ENCODE results near the gene COL12A1.

COL12A1 gene

DNA sequence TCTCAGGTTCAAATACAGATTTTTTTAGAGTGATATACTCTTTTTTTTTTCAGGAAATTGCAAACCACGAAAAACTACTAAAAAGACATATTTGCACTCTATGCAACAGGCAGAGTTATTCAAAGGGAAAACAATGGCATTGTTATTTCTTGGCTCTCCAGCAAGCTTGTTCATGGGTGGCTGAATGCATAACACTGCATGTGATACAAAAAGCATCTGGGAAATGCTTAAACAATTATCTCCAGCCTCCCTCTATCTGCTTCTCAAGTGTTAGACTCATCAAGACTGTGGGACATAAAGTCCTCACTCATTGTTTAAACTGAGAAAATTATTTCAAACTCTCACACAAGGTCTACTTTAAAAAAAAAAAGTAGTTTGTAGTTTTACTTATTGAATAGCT, 7.3 kb upstream of the COL12A1 start:
- Histone ChIP-seq H3K4me1 (ENCODE audit: insufficient read depth, insufficient read length) (peaks cover 3% of the 10 kb centered on the region), H3K9ac (ENCODE audit: insufficient read length, low read depth) (no peak overlapping the region), H3K9me3 (ENCODE audit: insufficient read depth, low read length) (no peaks in the 10 kb centered on the region), H3K27me3 (ENCODE audit: insufficient read depth, insufficient read length) (peaks cover 17% of the 10 kb centered on the region), H3K4me3 (ENCODE audit: insufficient read length, low read depth) (no peak overlapping the region), H3K36me3 (ENCODE audit: insufficient read depth, insufficient read length, low read length) (no peaks in the 10 kb centered on the region)
- DNase-seq (ENCODE audit: low read depth, low spot score), result no peak
- TF ChIP-seq ZNF274 (IDR thresholded peaks at IDR 0.05; ENCODE audit: low read depth, low read length) (no peak), SUZ12 (IDR thresholded peaks at IDR 0.05; ENCODE audit: extremely low read depth, insufficient read depth, insufficient read length) (no peak)

- no peak for DNase-seq (ENCODE audit: low read depth, low spot score)
Measured at GRCh38 chr6:75211920-75212590, 6.2 kb upstream of the COL12A1 start.

GRCh38 chr6:75210885-75211739, 5.3 kb upstream of the COL12A1 start:
- H3K4me1 ChIP-seq (ENCODE audit: insufficient read depth, insufficient read length), result peaks cover 3% of the 10 kb centered on the region
- H3K27me3 ChIP-seq (ENCODE audit: insufficient read depth, insufficient read length), result peaks cover 37% of the 10 kb centered on the region
- H3K36me3 ChIP-seq (ENCODE audit: insufficient read depth, insufficient read length, low read length), result no peaks in the 10 kb centered on the region
- H3K4me3 ChIP-seq (ENCODE audit: insufficient read length, low read depth), result no peak overlapping the region
- H3K9ac ChIP-seq (ENCODE audit: insufficient read length, low read depth), result no peak overlapping the region
- DNase-seq (ENCODE audit: low read depth, low spot score), result no peak
- TF ChIP-seq ZNF274 (IDR thresholded peaks at IDR 0.05; ENCODE audit: low read depth, low read length) (no peak), SUZ12 (IDR thresholded peaks at IDR 0.05; ENCODE audit: extremely low read depth, insufficient read depth, insufficient read length) (no peak), YY1 (IDR thresholded peaks at IDR 0.05; ENCODE audit: insufficient read depth, insufficient read length) (no peak)
- no peaks in the 10 kb centered on the region for H3K9me3 ChIP-seq (ENCODE audit: insufficient read depth, low read length)

More at GRCh38 chr6:75211920-75212590, 6.2 kb upstream of the COL12A1 start:
- no peak for TF ChIP-seq YY1 (IDR thresholded peaks at IDR 0.05; ENCODE audit: insufficient read depth, insufficient read length)
- TF ChIP-seq ZNF274 (IDR thresholded peaks at IDR 0.05; ENCODE audit: low read depth, low read length), result no peak
- TF ChIP-seq SUZ12 (IDR thresholded peaks at IDR 0.05; ENCODE audit: extremely low read depth, insufficient read depth, insufficient read length), result no peak
- Histone ChIP-seq H3K9me3 (ENCODE audit: insufficient read depth, low read length) (no peaks in the 10 kb centered on the region), H3K4me3 (ENCODE audit: insufficient read length, low read depth) (no peak overlapping the region), H3K27me3 (ENCODE audit: insufficient read depth, insufficient read length) (peaks cover 28% of the 10 kb centered on the region), H3K36me3 (ENCODE audit: insufficient read depth, insufficient read length, low read length) (no peaks in the 10 kb centered on the region), H3K4me1 (ENCODE audit: insufficient read depth, insufficient read length) (peaks cover 3% of the 10 kb centered on the region), H3K9ac (ENCODE audit: insufficient read length, low read depth) (no peak overlapping the region)

- no peak for DNase-seq (ENCODE audit: low read depth, low spot score)
- Histone ChIP-seq H3K4me1 (ENCODE audit: insufficient read depth, insufficient read length) (peaks cover 3% of the 10 kb centered on the region), H3K4me3 (ENCODE audit: insufficient read length, low read depth) (no peak overlapping the region), H3K9ac (ENCODE audit: insufficient read length, low read depth) (peak overlapping the region; percentile 26), H3K36me3 (ENCODE audit: insufficient read depth, insufficient read length, low read length) (no peaks in the 10 kb centered on the region), H3K9me3 (ENCODE audit: insufficient read depth, low read length) (no peaks in the 10 kb centered on the region), H3K27me3 (ENCODE audit: insufficient read depth, insufficient read length) (peaks cover 56% of the 10 kb centered on the region)
- no peak for TF ChIP-seq ZNF274 (IDR thresholded peaks at IDR 0.05; ENCODE audit: low read depth, low read length)
- TF ChIP-seq YY1 (IDR thresholded peaks at IDR 0.05; ENCODE audit: insufficient read depth, insufficient read length), result no peak
- TF ChIP-seq SUZ12 (IDR thresholded peaks at IDR 0.05; ENCODE audit: extremely low read depth, insufficient read depth, insufficient read length), result no peak
Measured at GRCh38 chr6:75209184-75209723, 3.4 kb upstream of the COL12A1 start.

DNA sequence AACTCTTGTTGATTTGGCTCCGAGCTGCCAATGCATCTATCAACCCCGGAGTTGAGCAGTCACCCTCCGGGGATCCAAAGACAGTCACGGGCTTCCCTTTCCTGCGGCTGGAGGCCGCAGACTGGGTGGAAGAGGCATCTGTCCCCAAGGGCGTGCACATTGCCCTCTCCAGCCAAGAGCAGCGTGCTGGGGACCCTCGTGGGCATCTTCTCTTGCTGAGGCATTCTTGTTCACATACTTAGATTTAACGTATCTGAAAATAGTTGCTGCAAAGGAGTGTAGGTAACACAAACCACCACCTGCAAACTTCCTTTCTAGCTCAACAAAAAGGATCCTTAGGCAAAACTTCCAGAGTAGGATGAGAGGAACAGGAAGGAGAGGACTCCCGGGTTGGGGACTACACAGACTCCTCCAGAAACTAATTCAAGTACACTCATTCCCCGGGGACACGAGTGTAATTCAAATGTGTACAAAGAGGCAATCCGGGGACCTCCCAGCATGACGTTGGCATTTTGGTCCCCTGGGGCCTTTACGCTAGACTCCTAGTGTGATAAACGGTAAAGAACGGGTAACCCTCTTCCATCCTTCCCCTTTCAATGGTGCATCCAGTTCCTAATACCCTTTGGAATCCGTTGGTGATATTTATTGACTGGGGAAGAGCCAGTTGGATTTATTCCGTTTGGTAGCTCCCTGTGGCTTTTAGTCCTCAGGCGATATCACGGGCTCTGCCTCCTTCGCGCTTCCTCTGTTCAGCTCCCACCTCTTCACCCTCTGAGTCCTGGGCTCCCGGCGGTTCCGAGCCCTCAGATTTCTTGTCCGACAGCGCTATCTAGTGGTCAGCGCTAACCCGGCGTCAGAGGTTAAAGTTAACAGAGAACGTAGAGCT, 2.7 kb upstream of the COL12A1 start:
- H3K9me3 ChIP-seq (ENCODE audit: insufficient read depth, low read length), result no peaks in the 10 kb centered on the region
- TF ChIP-seq SUZ12 (IDR thresholded peaks at IDR 0.05; ENCODE audit: extremely low read depth, insufficient read depth, insufficient read length), result no peak
- no peak for TF ChIP-seq YY1 (IDR thresholded peaks at IDR 0.05; ENCODE audit: insufficient read depth, insufficient read length)
- TF ChIP-seq ZNF274 (IDR thresholded peaks at IDR 0.05; ENCODE audit: low read depth, low read length), result no peak
- H3K4me3 ChIP-seq (ENCODE audit: insufficient read length, low read depth), result peak overlapping the region; percentile 57
- DNase-seq (ENCODE audit: low read depth, low spot score), result peak; percentile 76
- H3K27me3 ChIP-seq (ENCODE audit: insufficient read depth, insufficient read length), result peaks cover 63% of the 10 kb centered on the region
- no peak overlapping the region for H3K9ac ChIP-seq (ENCODE audit: insufficient read length, low read depth)
- H3K36me3 ChIP-seq (ENCODE audit: insufficient read depth, insufficient read length, low read length), result no peaks in the 10 kb centered on the region
- H3K4me1 ChIP-seq (ENCODE audit: insufficient read depth, insufficient read length), result peaks cover 3% of the 10 kb centered on the region

GRCh38 chr6:75206576-75207342, 906 bp upstream of the COL12A1 start:
- no peaks in the 10 kb centered on the region for H3K9me3 ChIP-seq (ENCODE audit: insufficient read depth, low read length)
- peaks cover 81% of the 10 kb centered on the region for H3K27me3 ChIP-seq (ENCODE audit: insufficient read depth, insufficient read length)
- H3K9ac ChIP-seq (ENCODE audit: insufficient read length, low read depth), result peak overlapping the region; percentile 59
- no peaks in the 10 kb centered on the region for H3K4me1 ChIP-seq (ENCODE audit: insufficient read depth, insufficient read length)
- TF ChIP-seq YY1 (IDR thresholded peaks at IDR 0.05; ENCODE audit: insufficient read depth, insufficient read length) (no peak), ZNF274 (IDR thresholded peaks at IDR 0.05; ENCODE audit: low read depth, low read length) (no peak), SUZ12 (IDR thresholded peaks at IDR 0.05; ENCODE audit: extremely low read depth, insufficient read depth, insufficient read length) (no peak)
- H3K4me3 ChIP-seq (ENCODE audit: insufficient read length, low read depth), result peak overlapping the region; percentile 57
- H3K36me3 ChIP-seq (ENCODE audit: insufficient read depth, insufficient read length, low read length), result no peaks in the 10 kb centered on the region
- no peak for DNase-seq (ENCODE audit: low read depth, low spot score)
